Prostate gland (tissue), 2 donors: ENCODE results near the gene SYTL2.

Experiments
- POLR2A ChIP-seq: fragments of 450-650 bp; IDR thresholded peaks from one replicate; pipeline ENCODE4 v1.6.1; 2016; ENCODE audit warnings: antibody characterized with exemption, mild to moderate bottlenecking
- POLR2AphosphoS5 ChIP-seq: sonication (generic); formaldehyde crosslinking; IDR thresholded peaks from one replicate; pipeline ENCODE4 v1.6.1; 2017; ENCODE audit warnings: antibody characterized with exemption
- TF ChIP-seq, protein P1 (sequence below), 4 experiments: fragments of 200-600 bp in 2 of 4; fragments of 450-650 bp in 2 of 4; sonication (generic) in 2 of 4; IDR thresholded peaks; 1 replicate in 3 of 4; 2 replicates in 1 of 4; pipeline ENCODE4 v1.5.1; 2016 to 2019; ENCODE audit warnings: antibody characterized with exemption in 4 of 4, mild to moderate bottlenecking in 2 of 4, moderate library complexity in 2 of 4

DNA sequence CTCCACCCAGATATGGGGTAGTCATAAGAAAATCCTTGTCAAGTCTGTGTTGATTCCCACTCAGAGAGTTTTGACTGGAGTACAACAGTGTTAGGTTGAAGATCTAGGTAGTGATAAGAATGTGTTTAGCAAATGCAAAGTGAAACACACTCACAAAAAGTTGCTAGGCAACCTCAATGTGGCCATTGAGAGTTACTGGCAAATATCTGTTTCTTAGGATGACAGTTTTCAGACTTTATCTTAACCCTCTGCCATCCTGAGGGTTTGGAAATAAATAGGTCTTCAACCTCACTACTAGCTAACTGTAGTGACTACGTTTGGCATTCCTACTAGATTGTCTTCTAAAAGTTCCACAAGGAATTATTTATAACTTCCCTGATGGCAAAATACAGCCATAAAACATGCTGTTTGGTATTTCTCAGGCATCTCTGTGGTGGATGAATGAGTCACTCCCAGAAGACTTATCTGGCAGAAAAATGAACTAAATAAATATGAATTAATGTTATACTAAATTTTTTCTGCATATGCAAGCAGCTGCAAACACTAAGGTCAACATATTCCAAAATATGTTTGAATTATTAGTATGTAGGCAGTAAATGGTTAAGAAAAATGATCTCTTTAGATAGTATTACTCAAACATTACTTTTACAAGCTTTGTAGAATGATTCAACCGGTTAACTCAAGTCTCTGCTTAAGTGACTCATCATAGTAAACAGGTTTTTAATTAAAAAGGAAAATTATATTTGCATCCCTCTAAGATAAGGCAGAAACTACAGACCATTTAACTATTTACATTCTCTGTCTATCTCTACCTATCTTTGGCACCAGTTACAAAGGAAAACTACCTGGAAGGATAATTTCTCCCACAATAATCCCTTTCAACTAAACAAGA, 17.1 kb upstream of the SYTL2 start:
- TF ChIP-seq POLR2A, result no peak
- TF ChIP-seq, protein P1, sequence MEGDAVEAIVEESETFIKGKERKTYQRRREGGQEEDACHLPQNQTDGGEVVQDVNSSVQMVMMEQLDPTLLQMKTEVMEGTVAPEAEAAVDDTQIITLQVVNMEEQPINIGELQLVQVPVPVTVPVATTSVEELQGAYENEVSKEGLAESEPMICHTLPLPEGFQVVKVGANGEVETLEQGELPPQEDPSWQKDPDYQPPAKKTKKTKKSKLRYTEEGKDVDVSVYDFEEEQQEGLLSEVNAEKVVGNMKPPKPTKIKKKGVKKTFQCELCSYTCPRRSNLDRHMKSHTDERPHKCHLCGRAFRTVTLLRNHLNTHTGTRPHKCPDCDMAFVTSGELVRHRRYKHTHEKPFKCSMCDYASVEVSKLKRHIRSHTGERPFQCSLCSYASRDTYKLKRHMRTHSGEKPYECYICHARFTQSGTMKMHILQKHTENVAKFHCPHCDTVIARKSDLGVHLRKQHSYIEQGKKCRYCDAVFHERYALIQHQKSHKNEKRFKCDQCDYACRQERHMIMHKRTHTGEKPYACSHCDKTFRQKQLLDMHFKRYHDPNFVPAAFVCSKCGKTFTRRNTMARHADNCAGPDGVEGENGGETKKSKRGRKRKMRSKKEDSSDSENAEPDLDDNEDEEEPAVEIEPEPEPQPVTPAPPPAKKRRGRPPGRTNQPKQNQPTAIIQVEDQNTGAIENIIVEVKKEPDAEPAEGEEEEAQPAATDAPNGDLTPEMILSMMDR (IDR thresholded peaks at IDR 0.05), result no peak
- peak; percentile 44 for TF ChIP-seq POLR2AphosphoS5
